ENCODE measurements around the gene KCNH4. TPM values are rescaled to one million over a fixed set of nuclear protein-coding genes. Genes with fewer than 3 reads are reported as not detected.

KCNH4 gene
- total RNA-seq, 2 donors from 2014 or later = 0.51 TPM; not detected in 1

DNA sequence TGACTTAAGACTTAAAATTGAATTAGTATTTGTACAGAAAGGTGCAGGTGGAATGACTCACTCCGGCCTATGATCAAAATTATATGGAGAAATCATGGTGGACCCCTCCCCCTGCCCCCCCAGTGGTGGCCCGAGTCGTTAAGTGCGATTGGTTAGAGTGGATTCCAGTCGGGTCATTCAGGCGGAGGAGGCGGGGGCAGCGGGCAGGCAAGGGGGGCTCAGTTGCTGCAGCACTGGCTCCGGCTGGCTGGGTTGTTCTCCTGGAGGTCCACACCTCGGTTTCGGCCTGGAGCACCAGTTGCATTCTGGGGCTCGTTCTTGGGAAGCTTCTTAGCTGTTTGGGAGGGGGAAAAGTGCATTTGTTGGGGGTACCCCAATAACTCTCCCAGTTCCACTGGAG is 55.4 kb downstream of the KCNH4 start:
- H3K27me3 ChIP-seq (replicated peaks; ENCODE audit: insufficient read depth) = no peaks in the 10 kb centered on the region
- TF ChIP-seq POLR2A (IDR thresholded peaks at IDR 0.05) (no peak), POLR2AphosphoS5 (IDR thresholded peaks at IDR 0.05) (no peak)
- TF ChIP-seq, protein P1, sequence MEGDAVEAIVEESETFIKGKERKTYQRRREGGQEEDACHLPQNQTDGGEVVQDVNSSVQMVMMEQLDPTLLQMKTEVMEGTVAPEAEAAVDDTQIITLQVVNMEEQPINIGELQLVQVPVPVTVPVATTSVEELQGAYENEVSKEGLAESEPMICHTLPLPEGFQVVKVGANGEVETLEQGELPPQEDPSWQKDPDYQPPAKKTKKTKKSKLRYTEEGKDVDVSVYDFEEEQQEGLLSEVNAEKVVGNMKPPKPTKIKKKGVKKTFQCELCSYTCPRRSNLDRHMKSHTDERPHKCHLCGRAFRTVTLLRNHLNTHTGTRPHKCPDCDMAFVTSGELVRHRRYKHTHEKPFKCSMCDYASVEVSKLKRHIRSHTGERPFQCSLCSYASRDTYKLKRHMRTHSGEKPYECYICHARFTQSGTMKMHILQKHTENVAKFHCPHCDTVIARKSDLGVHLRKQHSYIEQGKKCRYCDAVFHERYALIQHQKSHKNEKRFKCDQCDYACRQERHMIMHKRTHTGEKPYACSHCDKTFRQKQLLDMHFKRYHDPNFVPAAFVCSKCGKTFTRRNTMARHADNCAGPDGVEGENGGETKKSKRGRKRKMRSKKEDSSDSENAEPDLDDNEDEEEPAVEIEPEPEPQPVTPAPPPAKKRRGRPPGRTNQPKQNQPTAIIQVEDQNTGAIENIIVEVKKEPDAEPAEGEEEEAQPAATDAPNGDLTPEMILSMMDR (IDR thresholded peaks at IDR 0.05) = no peak
- H3K36me3 ChIP-seq = peaks cover 0 to 26% of the 10 kb centered on the region in 2 donors
- intact Hi-C loops (cut with DNase I) = no loop called here
- no peaks in the 10 kb centered on the region for H3K4me1 ChIP-seq (replicated peaks)
- no peaks in the 10 kb centered on the region for H3K9me3 ChIP-seq
- 71% methylated on average over 12 of the region's 12 CpGs for WGBS
- no peak overlapping the region for H3K27ac ChIP-seq
- no peak overlapping the region for H3K4me3 ChIP-seq
- no peak for DNase-seq (ENCODE audit: low spot score)

- intact Hi-C loops (cut with DNase I) = no loop called here
- no peak for DNase-seq (ENCODE audit: low spot score)
- H3K36me3 ChIP-seq = peaks cover 0 to 26% of the 10 kb centered on the region in 2 donors
Measured at GRCh38 chr17:42124256-42124655, 56.7 kb downstream of the KCNH4 start.

DNA sequence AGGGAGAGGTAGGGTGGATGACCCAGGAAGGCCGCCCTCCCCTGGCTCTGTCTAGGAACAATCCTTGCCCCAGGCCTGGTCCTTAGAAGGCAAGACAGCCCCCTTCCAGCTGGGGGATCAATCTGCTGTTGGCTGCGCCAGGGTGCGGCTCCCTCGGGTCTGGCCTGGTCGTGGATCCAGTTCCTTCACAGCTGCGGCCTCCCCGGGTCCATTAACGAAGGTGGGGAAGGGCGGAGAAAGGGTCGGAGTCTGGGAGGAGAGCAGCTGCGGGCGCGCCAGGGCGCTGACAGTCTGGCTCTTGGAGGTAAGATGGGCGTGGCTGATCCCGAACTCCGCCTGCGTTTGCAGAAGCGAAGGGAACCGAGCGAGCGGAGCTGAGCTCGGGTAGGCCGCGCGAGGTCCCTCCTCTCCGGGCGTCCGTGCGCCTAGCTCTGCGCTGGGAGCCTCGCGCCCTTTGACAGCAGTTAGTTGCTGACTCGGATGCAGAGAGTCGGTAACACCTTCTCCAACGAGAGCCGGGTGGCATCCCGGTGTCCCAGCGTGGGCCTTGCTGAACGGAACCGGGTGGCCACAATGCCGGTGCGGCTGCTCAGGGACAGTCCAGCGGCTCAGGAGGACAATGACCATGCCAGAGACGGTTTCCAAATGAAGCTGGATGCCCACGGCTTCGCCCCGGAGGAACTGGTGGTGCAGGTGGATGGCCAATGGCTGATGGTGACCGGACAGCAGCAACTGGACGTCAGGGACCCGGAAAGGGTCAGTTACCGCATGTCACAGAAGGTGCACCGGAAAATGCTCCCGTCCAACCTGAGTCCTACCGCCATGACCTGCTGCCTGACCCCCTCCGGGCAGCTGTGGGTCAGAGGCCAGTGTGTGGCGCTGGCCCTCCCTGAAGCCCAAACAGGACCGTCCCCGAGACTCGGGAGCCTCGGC is 58.3 kb downstream of the KCNH4 start, which contains the start of gene HSPB9:
Gene HSPB9, plus strand, starts transcription at position 434 of the 933 bp plus-strand sequence. Its CDS starts 47 bp downstream, at position 481.
- DNase-seq (ENCODE audit: low spot score) = peak; percentile 73
- peak; percentile 35 for TF ChIP-seq POLR2AphosphoS5 (IDR thresholded peaks at IDR 0.05)
- TF ChIP-seq, protein P1 (IDR thresholded peaks at IDR 0.05) = no peak
- 56% methylated on average over 55 of the region's 61 CpGs for WGBS

More at GRCh38 chr17:42124256-42124655, 56.7 kb downstream of the KCNH4 start:
- Histone ChIP-seq H3K4me1 (replicated peaks) (no peaks in the 10 kb centered on the region), H3K27me3 (replicated peaks; ENCODE audit: insufficient read depth) (no peaks in the 10 kb centered on the region), H3K9me3 (no peaks in the 10 kb centered on the region), H3K27ac (no peak overlapping the region), H3K4me3 (no peak overlapping the region)
- WGBS = 89% methylated on average over 3 of the region's 3 CpGs
- TF ChIP-seq, protein P1 (IDR thresholded peaks at IDR 0.05) = no peak
- TF ChIP-seq POLR2A (IDR thresholded peaks at IDR 0.05) (no peak), POLR2AphosphoS5 (IDR thresholded peaks at IDR 0.05) (no peak)

DNA sequence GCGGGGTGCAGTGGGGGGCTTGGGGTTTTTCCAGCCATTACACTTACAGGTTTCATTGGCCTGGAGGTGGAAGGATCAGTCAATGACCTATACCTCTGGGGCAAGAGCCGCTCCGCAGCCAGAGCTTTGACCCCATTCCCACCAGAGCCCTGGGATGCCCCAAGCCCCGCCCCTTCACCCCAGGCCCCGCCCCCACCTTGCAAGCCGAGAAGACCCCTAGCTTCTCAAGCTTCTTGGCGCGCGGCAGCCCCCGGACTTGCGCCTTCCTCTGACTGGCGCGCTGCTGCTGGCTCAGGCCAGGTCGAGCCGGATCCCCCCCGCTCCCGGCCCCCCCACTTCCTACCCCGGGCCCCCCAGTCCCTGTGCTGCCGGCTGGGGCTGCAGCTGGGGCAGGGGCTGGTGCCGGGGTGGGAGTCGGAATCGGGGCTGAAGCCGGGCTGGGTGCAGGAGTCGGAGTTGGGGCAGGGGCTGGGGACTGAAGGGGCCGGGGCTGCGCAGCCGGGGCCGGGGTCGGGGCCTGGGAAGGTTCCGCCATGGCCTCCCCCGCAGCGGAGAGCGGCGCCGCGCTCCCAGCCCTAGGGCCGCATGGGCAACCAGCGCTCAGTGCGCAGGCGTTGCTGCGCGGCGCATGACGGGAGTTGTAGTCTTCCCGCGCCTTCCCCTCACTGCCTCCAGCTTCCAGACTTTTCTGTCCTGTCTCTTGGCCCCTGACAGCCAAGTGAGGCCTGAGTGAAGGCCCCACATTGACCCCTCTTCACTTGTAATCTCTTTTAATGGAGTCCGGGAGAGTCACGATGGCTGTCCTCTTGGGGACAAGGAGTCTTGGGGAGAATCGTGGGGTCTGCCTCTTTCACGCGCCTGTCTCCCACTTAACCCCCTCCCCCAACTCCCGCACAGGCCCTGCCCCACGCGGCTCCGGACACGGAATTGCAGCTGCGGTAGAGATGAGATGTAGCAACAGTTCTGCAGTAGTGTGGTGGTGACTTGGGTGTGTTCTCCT is 59.9 kb downstream of the KCNH4 start, which contains the start of gene KAT2A:
Gene KAT2A, minus strand, starts transcription at position 598 of the 1,000 bp plus-strand sequence. Its CDS starts 63 bp downstream, at position 535.
- no peaks in the 10 kb centered on the region for H3K9me3 ChIP-seq
- intact Hi-C loops (cut with DNase I) = no loop called here
- no peaks in the 10 kb centered on the region for H3K4me1 ChIP-seq (replicated peaks)
- H3K4me3 ChIP-seq = peak within 1 kb of the TSS; percentile 82 to 90
- DNase-seq (ENCODE audit: low spot score) = peak; percentile 66
- no peaks in the 10 kb centered on the region for H3K36me3 ChIP-seq
- TF ChIP-seq, protein P1 (IDR thresholded peaks at IDR 0.05) = no peak
- TF ChIP-seq POLR2A (IDR thresholded peaks at IDR 0.05) (peak; percentile 16), POLR2AphosphoS5 (IDR thresholded peaks at IDR 0.05) (peak; percentile 82)
- peak within 1 kb of the TSS; percentile 60 to 69 for H3K27ac ChIP-seq
- no peaks in the 10 kb centered on the region for H3K27me3 ChIP-seq (replicated peaks; ENCODE audit: insufficient read depth)
- 7% methylated on average over 47 of the region's 57 CpGs for WGBS

More for the DNA sequence above, 58.3 kb downstream of the KCNH4 start, which contains the start of gene HSPB9:
- no peaks in the 10 kb centered on the region for H3K4me1 ChIP-seq (replicated peaks)
- peaks cover 0 to 11% of the 10 kb centered on the region in 2 donors for H3K36me3 ChIP-seq
- H3K27ac ChIP-seq = peak within 1 kb of the TSS; percentile 33 to 52
- no peaks in the 10 kb centered on the region for H3K27me3 ChIP-seq (replicated peaks; ENCODE audit: insufficient read depth)
- intact Hi-C loops (cut with DNase I) = no loop called here
- H3K9me3 ChIP-seq = no peaks in the 10 kb centered on the region
- H3K4me3 ChIP-seq = peak within 1 kb of the TSS in 1 of 2 donors; percentile 8
